Fibroblast of skin of abdomen (primary cell): Measurements from ENCODE around the gene COL27A1.
"Not testable (repeated sequence)": the region's sequence is repeated elsewhere in the genome, so short reads cannot be mapped to it uniquely, and the experiment has no call there.

Source experiments
- DNase-seq: peaks from one replicate; pipeline ENCODE4 v3.0.0-alpha.2; 2013

COL27A1 gene

GRCh38 chr9:114328357-114328820 lies 173.1 kb downstream of the COL27A1 start:
- not testable (repeated sequence) for DNase-seq

DNA sequence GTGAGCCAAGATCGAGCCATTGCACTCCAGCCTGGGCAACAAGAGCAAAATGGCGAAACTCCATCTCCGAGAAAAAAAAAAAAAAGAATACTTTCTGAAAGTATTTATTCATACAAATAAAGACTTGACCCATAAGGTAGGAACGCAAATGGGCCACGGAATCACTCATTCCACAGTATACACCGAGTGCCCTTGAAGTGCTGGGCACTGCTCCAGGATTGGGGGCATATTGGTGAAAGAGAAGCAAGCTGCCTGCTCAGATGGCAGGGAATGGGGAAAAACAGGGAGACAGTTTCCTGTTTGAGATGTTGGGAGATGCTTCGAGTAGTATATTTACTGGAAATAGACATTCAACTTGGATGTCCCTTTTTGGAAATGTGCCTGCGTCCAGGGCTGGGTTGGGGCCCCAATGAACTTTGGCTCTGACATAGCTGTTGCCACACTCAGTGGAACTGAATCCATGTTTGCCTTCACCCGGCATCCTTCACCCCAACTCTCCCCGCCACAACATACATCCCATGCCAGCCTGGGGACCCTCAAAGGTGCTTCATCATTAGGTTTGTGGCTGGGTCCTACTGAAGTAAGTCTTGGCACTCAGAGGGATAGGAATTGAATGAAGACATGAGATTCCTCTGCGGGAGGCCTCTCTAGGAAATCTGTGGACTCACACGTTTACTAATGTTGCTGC lies 173.7 kb downstream of the COL27A1 start:
- DNase-seq = not testable (repeated sequence)

GRCh38 chr9:114329625-114330022 lies 174.3 kb downstream of the COL27A1 start, which contains the start of gene ORM2:
TSS of gene ORM2 (plus strand) at chr9:114329869. CDS start at chr9:114329905, 36 bp downstream.
- not testable (repeated sequence) for DNase-seq

GRCh38 chr9:114330636-114331035 lies 175.3 kb downstream of the COL27A1 start:
- DNase-seq = no peak

DNA sequence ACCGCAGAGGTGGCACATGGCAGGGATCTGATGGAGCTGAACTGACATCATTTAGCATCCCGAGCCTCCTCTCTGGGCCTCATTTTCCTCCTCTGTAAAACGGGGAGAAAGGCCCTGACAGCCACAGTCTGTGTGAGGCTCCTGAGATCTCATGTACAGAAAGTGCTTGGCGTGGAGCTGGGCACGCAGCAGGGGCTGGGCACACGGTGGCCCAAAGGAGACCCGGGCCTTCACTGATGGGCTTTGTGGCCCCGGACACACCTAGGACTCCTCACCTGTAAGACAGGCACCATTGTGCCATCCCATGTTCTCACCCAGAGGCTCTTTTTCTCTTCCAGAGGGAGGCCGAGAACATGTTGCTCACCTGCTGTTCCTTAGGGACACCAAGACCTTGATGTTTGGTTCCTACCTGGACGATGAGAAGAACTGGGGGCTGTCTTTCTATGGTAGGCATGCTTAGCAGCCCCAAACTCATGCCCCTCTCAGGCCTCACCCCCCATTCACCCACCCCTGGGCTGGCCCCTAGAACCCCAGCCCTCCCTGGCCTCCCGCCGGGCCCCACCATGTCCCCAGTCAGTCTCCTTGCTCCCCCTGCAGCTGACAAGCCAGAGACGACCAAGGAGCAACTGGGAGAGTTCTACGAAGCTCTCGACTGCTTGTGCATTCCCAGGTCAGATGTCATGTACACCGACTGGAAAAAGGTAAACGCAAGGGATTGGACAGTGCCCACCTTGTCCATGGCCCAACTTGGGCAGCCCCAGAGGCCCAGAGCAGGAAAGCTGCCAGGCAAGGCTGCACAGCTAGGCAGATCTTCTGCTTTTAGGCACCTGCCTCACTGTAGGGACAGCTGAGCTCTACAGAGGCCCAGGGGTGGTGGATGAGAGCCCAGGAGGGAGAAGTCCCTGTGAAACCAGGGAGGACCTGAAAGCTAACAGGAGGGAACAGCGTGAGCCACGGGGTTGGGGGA lies 176.2 kb downstream of the COL27A1 start:
- not testable (repeated sequence) for DNase-seq

DNA sequence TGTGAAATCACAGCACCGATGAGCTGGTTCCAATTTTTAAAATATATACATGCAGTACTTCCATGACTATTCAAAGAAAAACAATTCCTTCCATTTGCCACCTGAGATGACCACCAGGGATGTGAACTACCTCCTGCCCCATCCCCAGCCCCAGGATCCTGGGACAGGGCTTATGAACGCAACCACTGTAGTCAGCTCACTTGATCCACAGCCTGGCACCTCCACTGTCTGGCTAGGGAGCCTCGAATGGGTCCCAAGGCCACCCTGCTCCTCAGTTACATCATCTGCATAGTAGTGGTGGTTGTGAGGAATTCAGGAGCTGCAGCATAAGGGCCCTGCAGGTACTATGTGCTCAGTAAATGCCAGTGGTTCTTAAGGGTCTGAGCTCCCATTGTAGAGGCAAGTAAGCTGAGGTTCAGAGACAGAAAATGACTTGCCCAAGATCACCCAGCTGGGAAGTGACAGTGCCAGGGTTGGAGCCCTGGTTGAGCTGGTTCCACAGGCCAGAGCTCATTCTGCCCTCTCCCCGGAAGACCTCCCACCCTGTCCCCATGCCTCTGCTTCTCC lies 177.2 kb downstream of the COL27A1 start:
- DNase-seq = not testable (repeated sequence)

- DNase-seq = not testable (repeated sequence)
These were observed 178.4 kb downstream of the COL27A1 start for GRCh38 chr9:114333718-114334117.

- no peak for DNase-seq
These were observed 179.2 kb downstream of the COL27A1 start for GRCh38 chr9:114334490-114334889.

GRCh38 chr9:114335745-114336144 lies 180.4 kb downstream of the COL27A1 start:
- no peak for DNase-seq

DNA sequence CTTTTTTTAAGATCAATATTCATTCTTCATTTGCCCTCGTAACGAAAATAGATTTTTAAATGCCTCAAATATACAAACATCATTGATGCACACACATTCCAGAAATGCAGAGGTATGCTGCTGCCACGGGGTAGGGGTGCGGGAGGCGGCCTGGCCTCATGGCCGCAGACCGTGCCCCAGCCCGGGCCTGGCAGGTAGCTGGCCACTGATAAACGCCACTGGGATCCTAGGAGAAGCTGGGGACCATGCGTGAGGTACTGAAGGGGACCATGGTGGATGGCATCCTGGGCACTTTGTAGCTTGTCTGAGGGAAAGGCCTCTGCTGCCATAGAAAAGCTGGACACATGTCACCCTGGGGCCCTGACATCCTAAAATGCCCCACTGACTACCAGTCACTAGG lies 180.8 kb downstream of the COL27A1 start:
- no peak for DNase-seq

GRCh38 chr9:114336699-114337395 lies 181.5 kb downstream of the COL27A1 start:
- DNase-seq = no peak

- no peak for DNase-seq
These were observed 182.8 kb downstream of the COL27A1 start for GRCh38 chr9:114338187-114338586.

GRCh38 chr9:114339130-114339908 lies 184.0 kb downstream of the COL27A1 start:
- peak; percentile 24 for DNase-seq

GRCh38 chr9:114341152-114341830 lies 186.0 kb downstream of the COL27A1 start:
- no peak for DNase-seq

DNA sequence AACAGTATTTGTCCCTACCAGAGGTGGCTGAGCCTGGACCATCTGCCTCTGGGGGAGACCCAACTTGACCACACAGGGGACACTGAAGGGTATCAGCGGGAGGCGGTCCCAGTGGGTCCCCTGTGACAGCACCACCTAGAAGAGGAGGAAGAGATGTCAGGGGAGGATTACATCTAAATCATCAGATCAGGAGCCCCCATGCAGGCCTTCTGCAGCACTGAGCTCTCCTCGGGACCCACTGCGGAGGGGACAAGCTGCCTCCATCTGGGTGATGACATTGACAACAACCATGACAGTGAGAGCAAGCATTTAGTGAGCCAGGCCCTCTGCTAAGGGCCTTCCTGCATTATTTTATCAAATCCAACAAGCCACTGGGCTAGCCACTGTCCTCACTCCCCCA lies 186.7 kb downstream of the COL27A1 start:
- DNase-seq = no peak

DNA sequence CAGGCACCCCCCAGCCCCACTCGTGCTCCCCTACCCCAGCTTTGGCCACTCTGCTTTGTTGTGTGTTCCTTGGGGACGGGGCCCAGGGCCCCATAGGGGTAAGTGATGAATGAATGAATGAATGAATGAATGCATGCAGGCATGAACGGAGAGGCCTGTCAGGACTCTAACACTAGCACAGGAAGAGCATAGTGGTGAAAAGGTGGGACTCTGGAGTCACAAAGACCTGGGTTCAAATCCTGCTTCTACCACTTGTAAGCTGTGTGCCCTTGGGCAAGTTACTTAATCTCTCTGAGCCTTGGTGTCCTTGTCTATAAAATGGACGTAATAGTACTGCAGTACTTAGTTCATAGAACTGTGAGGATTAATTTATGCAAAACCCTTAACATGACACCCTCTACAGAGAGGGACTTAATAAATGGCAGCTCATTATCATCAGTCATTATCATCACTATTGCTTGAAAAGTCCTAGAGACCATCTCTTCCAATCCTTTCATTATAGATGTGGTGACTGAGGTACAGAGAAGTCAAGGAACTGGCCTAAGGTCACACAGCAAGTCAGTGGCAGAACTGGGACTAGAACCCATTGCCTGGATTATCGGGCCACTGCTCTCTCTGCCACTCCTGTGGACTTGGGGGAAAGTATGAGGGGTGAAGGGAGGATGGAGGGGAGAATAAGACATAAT lies 187.6 kb downstream of the COL27A1 start:
- no peak for DNase-seq

DNA sequence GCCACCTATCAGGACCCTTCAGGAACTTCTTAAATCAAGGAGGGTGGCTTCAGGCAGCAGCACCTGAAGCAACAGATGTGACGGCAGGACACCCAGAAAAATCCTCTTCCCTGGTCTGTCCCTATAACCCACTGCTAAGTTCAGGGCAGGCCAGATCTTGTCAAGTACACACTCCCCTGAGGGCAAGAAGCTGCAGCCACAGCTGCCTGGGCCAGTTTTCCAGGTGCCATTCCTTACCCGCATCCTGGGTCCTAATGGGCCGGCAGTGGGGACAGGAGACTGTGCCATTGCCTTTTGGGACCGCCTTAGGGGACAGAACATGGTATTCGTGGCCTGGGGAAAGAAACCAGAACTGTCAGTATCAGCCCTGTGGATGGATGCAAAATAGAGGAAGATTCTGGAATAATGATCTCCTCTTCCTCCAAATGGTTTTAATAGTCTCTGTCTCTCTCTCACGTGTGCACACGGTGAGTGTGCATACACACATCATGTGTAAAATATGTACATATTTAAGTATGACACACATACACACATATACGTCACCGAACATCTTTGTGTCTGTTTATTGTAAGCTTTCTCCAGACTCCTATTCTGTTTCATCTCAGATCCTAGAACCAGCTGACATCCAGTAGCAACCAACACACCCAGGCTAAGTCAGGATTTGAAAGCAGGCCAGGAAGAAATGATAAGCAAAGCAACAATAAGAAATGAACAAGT lies 188.3 kb downstream of the COL27A1 start:
- peak; percentile 59 for DNase-seq

GRCh38 chr9:114344188-114344566 lies 188.8 kb downstream of the COL27A1 start:
- DNase-seq = no peak

GRCh38 chr9:114344692-114345091 lies 189.4 kb downstream of the COL27A1 start:
- no peak for DNase-seq
